ENCODE data around the gene EAPP. TPM values are rescaled to one million over a fixed set of nuclear protein-coding genes. Genes with fewer than 3 reads are reported as not detected.

The EAPP gene
- total and polyA plus RNA-seq, 11 donors, result 11.4 to 28.5 (median 19.5) TPM

- TF ChIP-seq CTCF (IDR thresholded peaks at IDR 0.05), result no peak
- no peak for TF ChIP-seq POLR2A (IDR thresholded peaks at IDR 0.05)
- DNase-seq (no peak), ATAC-seq (no peak)
- H3K4me3 ChIP-seq, result no peak overlapping the region
- H3K27me3 ChIP-seq, result no peaks in the 10 kb centered on the region
- intact Hi-C loops (cut with DNase I), result no loop called here
- no peaks in the 10 kb centered on the region for H3K9me3 ChIP-seq
- no peaks in the 10 kb centered on the region for H3K4me1 ChIP-seq
- H3K36me3 ChIP-seq, result peaks cover 0 to 100% (median 98%) of the 10 kb centered on the region in 9 donors
- H3K27ac ChIP-seq, result no peak overlapping the region
- WGBS, 4 donors, result 96 to 97% (median 97%) methylated on average over 5 of the region's 5 CpGs
Observed at GRCh38 chr14:34580381-34580780, 40.9 kb upstream of the EAPP start.

GRCh38 chr14:34571771-34572170, 32.3 kb upstream of the EAPP start:
- ATAC-seq (no peak), DNase-seq (no peak)
- no peak for TF ChIP-seq CTCF (IDR thresholded peaks at IDR 0.05)
- TF ChIP-seq POLR2A (IDR thresholded peaks at IDR 0.05), result no peak
- H3K27ac ChIP-seq, result no peak overlapping the region
- no peaks in the 10 kb centered on the region for H3K27me3 ChIP-seq
- peaks cover 0 to 100% (median 98%) of the 10 kb centered on the region in 9 donors for H3K36me3 ChIP-seq
- H3K4me3 ChIP-seq, result no peak overlapping the region
- no peaks in the 10 kb centered on the region for H3K4me1 ChIP-seq
- 94 to 98% (median 96%) methylated on average over 3 of the region's 3 CpGs for WGBS, 4 donors
- no peaks in the 10 kb centered on the region for H3K9me3 ChIP-seq
- intact Hi-C loops (cut with DNase I), result loop anchor here in 1 of 10 donors (10.0 kb wide), 1 partner anchor 47 kb away; no protein-coding TSS in a partner anchor

GRCh38 chr14:34569750-34570149, 30.2 kb upstream of the EAPP start:
- H3K9me3 ChIP-seq, result no peaks in the 10 kb centered on the region
- no peak overlapping the region for H3K27ac ChIP-seq
- WGBS, 4 donors, result 95 to 99% (median 97%) methylated on average over 4 of the region's 4 CpGs
- H3K4me3 ChIP-seq, result no peak overlapping the region
- peaks cover 0 to 100% (median 100%) of the 10 kb centered on the region in 9 donors for H3K36me3 ChIP-seq
- TF ChIP-seq CTCF (IDR thresholded peaks at IDR 0.05) (no peak), POLR2A (IDR thresholded peaks at IDR 0.05) (no peak)
- H3K27me3 ChIP-seq, result no peaks in the 10 kb centered on the region
- H3K4me1 ChIP-seq, result no peaks in the 10 kb centered on the region
- intact Hi-C loops (cut with DNase I), result loop anchor here in 1 of 10 donors (10.0 kb wide), 1 partner anchor 45 kb away; no protein-coding TSS in a partner anchor
- no peak for ATAC-seq
- no peak for DNase-seq

GRCh38 chr14:34568803-34569202, 29.3 kb upstream of the EAPP start:
- no peak for TF ChIP-seq CTCF (IDR thresholded peaks at IDR 0.05)
- TF ChIP-seq POLR2A (IDR thresholded peaks at IDR 0.05), result no peak
- Histone ChIP-seq H3K27me3 (no peaks in the 10 kb centered on the region), H3K4me1 (no peaks in the 10 kb centered on the region), H3K36me3 (peaks cover 0 to 100% (median 100%) of the 10 kb centered on the region in 9 donors), H3K9me3 (no peaks in the 10 kb centered on the region), H3K4me3 (no peak overlapping the region), H3K27ac (no peak overlapping the region)
- DNase-seq (no peak), ATAC-seq (no peak)
- intact Hi-C loops (cut with DNase I), result no loop called here
- 92 to 97% (median 93%) methylated on average over 13 of the region's 13 CpGs for WGBS, 4 donors

Data from heart left ventricle (tissue), 16 donors.